HG02970 (cell line): ENCODE results near the gene KRTAP4-1.
"Not testable (repeated sequence)": the region's sequence is repeated elsewhere in the genome, so short reads cannot be mapped to it uniquely, and the experiment has no call there.

Source experiments
- ATAC-seq: cut with Tn5 transposase; IDR thresholded peaks from one replicate; pipeline ENCODE4 v1.9.1; 2021; ENCODE audit warnings: mild to moderate bottlenecking, moderate library complexity, moderate number of reproducible peaks; ENCODE audit not compliant: unreplicated experiment, low FRiP score

The KRTAP4-1 gene

DNA sequence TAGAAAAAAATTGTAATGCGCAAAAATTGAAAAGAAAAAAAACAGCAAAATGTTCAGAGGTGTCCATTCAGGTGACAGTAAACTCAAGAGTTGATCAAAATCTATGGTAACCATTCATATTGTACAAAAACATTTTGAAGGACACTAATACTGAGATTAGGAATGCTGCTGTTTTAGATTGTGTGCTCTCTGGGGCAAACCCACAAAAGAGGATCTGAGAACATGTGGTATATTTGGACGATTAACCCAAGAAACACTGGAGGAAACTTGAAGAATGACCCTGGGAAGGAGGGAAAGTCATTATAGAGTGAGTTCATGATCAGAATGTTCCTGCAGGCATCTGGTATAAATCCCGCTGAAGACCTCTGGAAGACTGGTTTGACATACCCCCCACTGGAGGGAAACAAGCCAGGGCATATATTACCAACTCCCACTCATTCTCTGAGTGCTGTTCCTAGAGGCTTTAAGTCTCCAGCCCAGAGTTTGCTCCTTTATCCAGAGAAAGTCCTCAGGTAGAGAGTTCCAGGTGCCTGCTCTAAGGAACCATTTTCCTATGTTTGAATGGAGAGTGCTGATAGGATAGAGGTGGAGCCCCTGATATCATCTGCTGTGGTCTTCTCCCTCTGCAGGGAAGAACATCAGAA lies 7.8 kb downstream of the KRTAP4-1 start:
- ATAC-seq = no peak

DNA sequence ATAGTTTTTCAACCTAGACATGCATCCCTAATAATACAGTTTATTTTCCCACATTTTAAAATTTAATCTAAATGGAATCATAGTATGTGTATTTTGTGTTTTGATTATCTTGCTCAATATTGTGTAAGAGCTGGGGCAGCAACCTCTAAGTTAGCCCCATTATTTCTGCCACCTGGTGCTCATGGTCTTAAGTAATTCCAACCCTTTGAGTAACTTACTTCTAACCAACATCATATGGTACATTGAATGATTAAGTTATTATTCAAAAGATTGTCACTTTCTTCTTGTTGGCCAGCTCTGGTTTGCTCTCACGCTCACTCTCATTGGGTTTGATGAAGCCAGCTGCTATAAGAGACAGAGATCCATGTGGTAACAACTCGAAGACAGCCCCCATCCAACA lies 12.8 kb downstream of the KRTAP4-1 start:
- no peak for ATAC-seq

DNA sequence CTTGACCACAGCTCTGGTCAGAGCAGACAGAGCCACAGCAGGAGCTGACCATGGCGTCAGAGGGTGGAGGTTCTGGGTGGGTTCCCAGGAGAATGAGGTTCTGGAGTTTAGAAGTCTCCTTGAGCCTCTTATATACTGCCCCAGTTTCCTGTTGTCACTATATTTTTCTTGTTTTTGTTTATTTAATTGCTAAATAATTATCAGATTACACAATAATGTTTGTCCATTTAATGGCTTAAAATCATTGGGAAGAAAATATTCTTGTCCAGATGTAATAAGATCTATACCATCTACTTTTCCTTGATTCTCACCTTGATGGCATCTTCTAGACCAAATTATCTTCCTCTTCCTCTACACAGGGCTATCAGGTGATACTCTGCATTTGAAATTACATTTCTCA lies 16.6 kb downstream of the KRTAP4-1 start, which contains the start of gene KRTAP4-3:
KRTAP4-3 (minus strand) TSS at position 101 of the 400 bp plus-strand sequence; CDS start at position 52, 49 bp downstream.
- no peak for ATAC-seq

DNA sequence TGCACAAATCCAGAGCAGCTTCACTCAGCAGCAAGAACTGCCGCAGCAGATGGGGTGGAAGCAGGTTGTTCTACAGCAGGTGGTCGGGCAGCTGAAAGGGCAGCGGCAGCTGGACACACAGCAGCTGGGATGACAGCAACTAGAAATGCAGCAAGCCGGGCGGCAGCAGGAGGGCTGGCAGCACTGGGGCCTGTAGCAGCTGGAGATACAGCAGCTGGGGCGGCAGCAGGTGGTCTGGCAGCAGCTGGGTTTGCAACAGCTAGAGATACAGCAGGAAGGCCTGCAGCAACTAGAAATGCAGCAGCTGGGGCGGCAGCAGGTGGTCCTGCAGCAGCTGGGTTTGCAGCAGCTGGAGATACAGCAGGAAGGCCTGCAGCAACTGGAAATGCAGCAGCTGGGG lies 17.1 kb downstream of the KRTAP4-1 start:
- ATAC-seq = no peak

DNA sequence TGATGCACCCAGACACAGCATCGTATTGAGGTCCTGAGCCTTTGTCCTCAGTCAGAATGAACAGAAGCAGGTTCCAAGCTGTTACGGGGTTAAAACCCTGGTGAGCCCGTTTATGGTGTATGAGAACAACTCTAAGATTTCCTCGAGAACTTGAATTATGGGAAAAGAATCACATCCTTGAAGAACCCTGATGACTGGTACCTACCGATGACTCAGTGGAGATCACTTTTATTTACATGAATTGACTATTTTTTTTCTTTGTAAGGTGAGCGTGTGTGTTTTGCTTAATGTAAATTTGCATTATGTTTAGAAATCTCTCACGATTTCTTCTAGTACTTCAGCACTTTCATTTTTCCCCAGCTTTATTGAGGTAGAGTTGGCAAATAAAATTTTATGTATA lies 20.9 kb downstream of the KRTAP4-1 start:
- no peak for ATAC-seq

DNA sequence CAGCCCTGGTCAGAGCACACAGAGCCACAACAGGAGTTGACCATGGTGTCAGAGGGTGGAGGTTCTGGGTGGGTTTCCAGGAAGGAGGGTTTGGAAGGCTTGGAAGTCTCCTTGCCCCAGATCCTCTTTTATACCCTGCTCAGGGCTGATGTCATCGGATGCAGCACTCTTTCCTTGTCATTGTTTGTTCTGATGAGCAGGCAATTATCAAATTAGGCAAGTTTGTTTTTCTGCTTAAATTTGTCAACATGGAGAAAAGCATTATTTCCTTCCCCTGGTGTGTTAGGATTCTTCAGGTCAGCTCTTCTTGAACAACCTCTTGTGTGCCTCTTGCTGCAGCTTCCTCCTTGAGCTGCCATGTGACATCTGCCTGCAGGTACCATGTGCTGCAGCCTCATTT lies 24.1 kb downstream of the KRTAP4-1 start, which contains the start of gene KRTAP4-4:
KRTAP4-4 (minus strand) TSS at position 101 of the 400 bp plus-strand sequence; CDS start at position 44, 57 bp downstream.
- ATAC-seq = no peak

DNA sequence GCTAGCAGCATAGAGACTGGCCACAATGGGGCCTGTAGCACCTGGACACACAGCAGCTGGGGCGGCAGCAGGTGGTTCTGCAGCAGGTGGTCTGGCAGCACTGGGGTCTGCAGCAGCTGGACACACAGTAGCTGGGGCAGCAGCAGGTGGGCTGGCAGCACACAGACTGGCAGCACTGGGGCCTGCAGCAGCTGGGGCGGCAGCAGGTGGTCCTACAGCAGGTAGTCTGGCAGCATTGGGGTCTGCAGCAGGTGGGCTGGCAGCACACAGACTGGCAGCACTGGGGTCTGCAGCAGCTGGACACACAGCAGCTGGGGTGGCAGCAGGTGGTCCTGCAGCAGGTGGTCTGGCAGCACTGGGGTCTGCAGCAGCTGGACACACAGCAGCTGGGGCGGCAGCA lies 24.5 kb downstream of the KRTAP4-1 start:
- not testable (repeated sequence) for ATAC-seq

DNA sequence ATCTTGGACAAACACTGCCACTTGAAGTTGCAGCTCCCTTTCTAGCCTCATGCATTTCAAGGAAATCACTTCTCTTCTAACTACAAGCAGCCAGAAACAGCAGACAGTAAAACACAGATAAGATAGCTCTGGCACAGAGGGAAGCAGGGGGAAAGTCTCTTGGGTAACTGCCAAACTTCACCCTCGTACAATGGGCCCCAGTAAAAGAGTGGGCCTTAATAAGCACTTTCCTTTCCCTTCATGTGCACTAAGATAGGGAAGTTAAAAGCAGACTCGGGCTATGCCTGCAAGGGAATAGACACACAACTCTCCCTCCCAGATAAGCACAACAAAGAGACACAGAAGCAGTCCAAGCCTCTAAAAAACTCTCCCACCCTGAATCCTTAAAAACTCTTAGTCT lies 30.9 kb downstream of the KRTAP4-1 start:
- no peak for ATAC-seq

DNA sequence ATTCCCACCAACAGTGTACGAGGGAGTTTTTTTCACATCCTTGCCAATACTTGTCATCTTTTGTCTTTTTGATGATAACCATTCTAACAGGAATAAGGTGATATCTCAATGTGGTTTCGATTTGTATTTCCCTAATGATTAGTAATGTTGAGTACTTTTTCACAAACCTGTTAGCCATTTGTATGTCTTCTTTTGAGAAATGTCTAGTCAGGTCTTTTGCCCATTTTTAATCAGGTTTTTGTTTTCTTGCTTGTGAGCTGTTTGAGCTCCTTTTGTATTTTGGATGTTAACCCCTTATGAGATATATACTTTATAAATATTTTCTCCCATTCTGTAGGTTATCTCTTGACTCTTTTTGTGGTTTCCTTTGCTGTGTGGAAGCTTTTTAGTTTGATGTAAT lies 33.2 kb downstream of the KRTAP4-1 start:
- no peak for ATAC-seq

DNA sequence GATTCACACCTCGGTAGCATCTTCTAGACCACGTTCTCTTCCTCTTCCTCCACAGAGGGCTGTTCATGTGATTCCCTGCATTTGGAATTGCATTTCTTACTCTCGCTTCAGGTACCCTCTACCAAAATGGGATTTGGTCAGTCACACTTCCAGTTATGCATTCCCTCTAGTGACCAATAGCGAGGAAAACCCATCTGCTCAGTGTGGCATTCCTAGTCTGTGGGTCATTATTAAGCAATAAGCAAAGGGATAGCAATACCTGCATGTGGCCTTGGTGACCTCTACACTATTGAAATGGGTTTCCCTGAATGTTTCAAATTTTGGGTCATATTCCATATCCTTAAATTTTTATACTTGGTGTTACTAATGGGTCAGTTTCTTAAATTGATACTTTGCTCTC lies 34.7 kb downstream of the KRTAP4-1 start:
- ATAC-seq = no peak

DNA sequence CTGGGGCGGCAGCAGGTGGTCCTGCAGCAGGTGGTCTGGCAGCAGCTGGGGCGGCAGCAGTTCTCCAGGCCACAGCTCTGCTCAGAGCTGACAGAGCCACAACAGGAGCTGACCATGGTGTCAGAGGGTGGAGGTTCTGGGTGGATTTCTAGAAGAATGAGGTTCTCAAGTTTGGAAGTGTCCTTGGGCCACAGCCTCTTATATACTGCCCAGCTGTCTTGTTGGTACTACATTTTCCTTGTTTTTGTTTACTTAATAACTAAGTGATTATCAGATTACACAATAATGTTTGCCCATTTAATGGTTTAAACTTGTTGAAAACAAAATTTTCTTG lies 35.1 kb downstream of the KRTAP4-1 start, which contains the start of gene KRTAP4-5:
KRTAP4-5 (minus strand) TSS at position 174 of the 334 bp plus-strand sequence; CDS start at position 116, 58 bp downstream.
- ATAC-seq = no peak

DNA sequence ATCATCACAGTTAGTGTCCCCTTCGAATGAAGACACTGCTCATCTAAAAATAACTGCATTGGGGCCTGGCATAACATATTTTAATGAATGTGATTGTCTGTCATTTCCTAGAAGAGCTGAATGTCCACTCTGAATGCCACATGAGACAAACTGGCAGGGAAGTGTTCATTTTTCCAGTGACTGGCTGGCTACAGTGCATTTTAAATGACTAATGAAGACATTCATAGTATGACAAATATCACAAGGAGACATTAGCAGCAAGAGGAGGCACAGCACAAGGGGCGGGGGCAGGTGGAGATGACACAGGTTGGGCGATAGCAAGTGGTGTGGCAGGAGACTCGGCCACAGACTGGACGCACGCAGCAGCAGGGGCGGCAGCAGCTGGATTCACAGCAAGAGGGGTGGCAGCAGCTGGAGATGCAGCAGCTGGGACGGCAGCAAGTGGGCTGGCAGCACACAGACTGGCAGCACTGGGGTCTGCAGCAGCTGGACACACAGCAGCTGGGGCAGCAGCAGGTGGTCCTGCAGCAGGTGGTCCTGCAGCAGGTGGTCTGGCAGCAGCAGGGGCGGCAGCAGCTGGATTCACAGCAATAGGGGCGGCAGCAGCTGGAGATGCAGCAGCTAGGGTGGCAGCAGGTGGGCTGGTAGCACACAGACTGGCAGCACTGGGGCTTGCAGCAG lies 35.6 kb downstream of the KRTAP4-1 start:
- ATAC-seq = not testable (repeated sequence)

DNA sequence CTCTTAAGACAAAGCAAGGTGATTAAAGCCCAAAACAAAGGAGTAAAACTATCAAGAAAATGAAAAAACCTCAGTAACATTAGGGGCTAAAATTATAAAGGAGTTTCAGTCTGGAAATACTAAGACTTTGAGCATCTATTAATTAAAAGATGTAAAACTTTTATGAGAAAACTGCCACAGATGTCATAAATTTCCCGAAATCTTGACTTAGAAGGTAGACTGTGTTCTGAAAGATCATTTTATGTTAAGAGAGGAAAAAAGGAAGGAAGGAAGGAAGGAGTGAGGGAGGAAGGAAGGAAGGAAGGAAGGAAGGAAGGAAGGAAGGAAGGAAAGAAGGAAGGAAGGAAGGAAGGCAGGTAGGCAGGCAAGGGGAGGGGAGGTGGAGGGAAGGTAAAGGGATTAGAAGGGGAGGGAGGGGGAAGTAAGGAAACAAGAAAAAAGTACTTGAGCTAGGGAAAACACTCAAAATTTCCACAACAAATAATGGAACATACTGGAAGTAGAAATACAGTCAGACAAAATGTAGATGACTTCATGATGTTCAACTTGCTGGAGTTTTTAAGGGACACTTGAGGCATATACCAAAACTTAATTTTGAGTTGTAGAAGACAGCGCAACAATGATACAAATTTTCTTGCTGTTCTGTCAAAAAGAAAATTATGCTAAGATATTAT lies 37.0 kb downstream of the KRTAP4-1 start:
- no peak for ATAC-seq

DNA sequence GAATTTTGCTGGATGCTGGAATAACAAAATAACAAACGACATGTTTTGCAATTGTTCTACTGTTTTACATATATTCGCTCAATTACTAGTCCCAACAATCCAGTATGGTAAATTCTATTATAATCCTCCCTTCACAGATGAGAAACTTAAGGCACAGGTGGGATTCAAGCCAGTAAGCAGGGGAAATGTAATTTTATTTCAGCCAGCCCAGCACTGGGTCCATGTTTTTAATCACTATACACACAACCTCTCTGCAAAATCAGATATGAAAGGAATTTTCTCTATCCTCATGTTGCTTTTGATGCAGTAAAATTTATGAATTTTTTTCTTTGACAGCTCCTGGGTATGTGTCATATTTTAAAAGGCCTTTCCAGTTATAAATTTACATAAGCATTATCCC lies 39.5 kb downstream of the KRTAP4-1 start:
- no peak for ATAC-seq

DNA sequence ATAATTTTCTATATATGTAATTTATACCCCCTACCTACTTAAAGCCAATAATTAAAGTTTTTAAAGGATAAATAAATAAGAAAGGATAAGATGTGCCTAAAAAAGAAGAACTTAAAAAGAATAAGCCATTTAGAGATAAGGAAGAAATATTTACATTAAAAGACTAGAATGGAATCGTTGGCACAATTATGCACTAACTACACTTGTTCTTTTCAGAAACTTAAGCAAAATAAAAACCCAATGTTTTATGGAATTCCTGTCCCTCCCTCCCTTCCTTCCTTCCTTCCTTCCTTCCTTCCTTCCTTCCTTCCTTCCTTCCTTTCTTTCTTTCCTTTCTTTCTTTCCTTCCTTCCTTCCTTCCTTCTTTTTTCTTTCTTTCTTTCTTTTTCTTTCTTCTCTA lies 39.9 kb downstream of the KRTAP4-1 start:
- ATAC-seq = no peak

DNA sequence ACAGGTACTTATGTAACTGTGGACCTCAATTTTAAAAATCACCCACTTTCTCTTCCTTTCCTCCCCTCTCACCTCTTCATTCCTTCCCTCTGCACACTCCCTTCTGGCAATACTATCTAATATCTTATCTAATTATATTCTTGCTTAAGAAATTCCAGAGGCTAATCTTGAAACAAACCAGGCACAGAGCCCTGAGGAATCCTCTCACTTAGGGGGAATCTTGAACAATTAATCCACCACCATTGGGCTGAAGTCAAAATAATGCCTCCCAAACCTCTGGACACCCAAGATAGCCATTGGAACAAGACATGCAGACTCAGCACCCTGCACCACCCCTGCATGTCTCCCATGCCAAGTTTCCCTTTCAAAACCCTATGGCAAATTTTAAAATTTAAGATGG lies 43.4 kb downstream of the KRTAP4-1 start:
- ATAC-seq = no peak

DNA sequence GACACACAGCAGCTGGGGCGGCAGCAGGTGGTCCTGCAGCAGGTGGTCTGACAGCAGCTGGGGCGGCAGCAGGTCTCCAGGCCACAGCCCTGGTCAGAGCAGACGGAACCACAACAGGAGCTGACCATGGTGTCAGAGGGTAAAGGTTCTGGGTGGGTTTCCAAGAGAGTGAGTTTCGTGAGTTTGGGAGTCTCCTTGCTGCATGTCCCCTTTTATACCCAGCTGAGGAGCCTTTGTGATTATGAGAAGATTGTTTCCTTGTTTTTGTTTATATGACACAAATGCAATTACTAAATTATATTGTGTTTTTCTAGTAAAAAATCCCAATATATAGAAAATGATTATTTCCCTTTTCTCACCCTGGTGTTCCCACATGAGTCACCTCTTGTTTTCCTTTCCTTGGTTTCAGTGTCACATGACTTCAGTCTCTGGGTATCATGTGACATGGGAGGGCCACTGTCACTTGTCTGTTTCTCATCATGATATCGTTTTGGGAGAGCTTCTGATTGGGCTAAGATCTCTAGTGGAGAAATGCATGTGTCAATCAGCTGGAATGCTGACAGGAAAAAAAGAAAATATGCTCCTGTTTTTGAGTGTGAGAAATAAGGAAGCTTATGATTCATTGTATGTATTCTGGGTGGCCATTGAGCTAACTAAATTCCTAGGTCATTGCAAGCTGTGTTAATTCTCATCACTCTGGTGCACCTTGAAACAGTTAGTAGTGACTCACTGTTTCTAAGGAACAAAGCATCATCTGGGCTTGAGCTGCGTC lies 44.2 kb downstream of the KRTAP4-1 start, which contains the start of gene KRTAP4-6:
KRTAP4-6 (minus strand) TSS at position 185 of the 772 bp plus-strand sequence; CDS start at position 128, 57 bp downstream.
- ATAC-seq = no peak

DNA sequence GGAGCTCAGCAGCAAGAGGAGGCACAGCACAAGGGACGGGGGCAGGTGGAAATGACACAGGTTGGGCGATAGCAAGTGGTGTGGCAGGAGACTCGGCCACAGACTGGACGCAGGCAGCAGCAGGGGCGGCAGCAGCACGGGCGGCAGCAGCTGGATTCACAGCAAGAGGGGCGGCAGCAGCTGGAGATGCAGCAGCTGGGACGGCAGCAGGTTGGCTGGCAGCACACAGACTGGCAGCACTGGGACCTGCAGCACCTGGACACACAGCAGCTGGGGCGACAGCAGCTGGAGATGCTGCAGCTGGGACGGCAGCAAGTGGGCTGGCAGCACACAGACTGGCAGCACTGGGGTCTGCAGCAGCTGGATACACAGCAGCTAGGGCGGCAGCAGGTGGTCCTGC lies 44.8 kb downstream of the KRTAP4-1 start:
- not testable (repeated sequence) for ATAC-seq
